ENCODE measurements around the gene UQCC3. TPM values are rescaled to one million over a fixed set of nuclear protein-coding genes. Genes with fewer than 3 reads are reported as not detected.

Gene UQCC3
- total RNA-seq, 2 donors from 2014 or later = 9.2 to 11.1 TPM

DNA sequence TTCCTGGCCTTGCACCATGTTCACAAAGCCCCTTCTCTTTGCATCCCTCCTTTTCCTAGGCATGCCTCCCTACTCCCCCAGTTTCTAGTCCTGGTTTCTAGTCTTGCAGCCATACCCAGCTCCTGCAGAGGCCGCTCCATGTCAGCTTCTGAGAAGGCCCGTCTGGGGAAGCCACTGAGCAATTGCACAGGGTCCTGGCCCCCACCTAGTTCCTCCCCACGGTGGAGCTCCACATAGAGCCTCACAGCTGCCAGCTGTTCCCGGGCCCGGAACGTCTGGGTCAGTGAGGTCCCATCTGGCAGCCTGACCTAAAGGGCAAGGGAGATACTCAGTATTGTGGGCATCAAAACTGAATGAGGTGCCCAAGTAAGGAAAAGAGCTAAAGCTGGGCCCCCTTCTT is 5.2 kb downstream of the UQCC3 start:
- no peaks in the 10 kb centered on the region for H3K9me3 ChIP-seq (ENCODE audit: control insufficient read depth, low read length)
- Mint-ChIP-seq H3K4me3 (peak overlapping the region; percentile 84), H3K9me3 (no peaks in the 10 kb centered on the region), H3K4me1 (peaks cover 19% of the 10 kb centered on the region), H3K27ac (peak overlapping the region; percentile 0), H3K36me3 (ENCODE audit: low read depth) (peaks cover 37% of the 10 kb centered on the region), H3K27me3 (ENCODE audit: insufficient read depth) (no peaks in the 10 kb centered on the region)
- no peak overlapping the region for H3K27ac ChIP-seq (ENCODE audit: low read depth, low read length)
- no peak overlapping the region for H3K9ac ChIP-seq (ENCODE audit: extremely low read depth, low read length, poor library complexity, severe bottlenecking)
- no peaks in the 10 kb centered on the region for H3K27me3 ChIP-seq (ENCODE audit: control insufficient read depth, insufficient read depth, low read length, poor library complexity, severe bottlenecking)
- WGBS, 2 experiments (ENCODE audit: insufficient coverage in 1 of 2, insufficient read length in 1 of 2) = 90 to 92% methylated on average over 5 to 6 of the region's 6 CpGs
- H3K36me3 ChIP-seq (ENCODE audit: control insufficient read depth, insufficient read depth, low read length) = peaks cover 42% of the 10 kb centered on the region
- H3K4me3 ChIP-seq (ENCODE audit: low read length) = no peak overlapping the region
- DNase-seq = peak; percentile 53
- peaks cover 7% of the 10 kb centered on the region for H3K4me1 ChIP-seq (ENCODE audit: control insufficient read depth, insufficient read depth, low read length)
- TF ChIP-seq, protein P1, sequence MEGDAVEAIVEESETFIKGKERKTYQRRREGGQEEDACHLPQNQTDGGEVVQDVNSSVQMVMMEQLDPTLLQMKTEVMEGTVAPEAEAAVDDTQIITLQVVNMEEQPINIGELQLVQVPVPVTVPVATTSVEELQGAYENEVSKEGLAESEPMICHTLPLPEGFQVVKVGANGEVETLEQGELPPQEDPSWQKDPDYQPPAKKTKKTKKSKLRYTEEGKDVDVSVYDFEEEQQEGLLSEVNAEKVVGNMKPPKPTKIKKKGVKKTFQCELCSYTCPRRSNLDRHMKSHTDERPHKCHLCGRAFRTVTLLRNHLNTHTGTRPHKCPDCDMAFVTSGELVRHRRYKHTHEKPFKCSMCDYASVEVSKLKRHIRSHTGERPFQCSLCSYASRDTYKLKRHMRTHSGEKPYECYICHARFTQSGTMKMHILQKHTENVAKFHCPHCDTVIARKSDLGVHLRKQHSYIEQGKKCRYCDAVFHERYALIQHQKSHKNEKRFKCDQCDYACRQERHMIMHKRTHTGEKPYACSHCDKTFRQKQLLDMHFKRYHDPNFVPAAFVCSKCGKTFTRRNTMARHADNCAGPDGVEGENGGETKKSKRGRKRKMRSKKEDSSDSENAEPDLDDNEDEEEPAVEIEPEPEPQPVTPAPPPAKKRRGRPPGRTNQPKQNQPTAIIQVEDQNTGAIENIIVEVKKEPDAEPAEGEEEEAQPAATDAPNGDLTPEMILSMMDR (conservative IDR thresholded peaks at IDR 0.05) = peak; percentile 29

GRCh38 chr11:62677156-62677555 is 5.7 kb downstream of the UQCC3 start:
- no peaks in the 10 kb centered on the region for H3K27me3 Mint-ChIP-seq (ENCODE audit: insufficient read depth)
- H3K27ac Mint-ChIP-seq = peak overlapping the region; percentile 0
- no peak for DNase-seq
- Histone ChIP-seq H3K9me3 (ENCODE audit: control insufficient read depth, low read length) (no peaks in the 10 kb centered on the region), H3K27me3 (ENCODE audit: control insufficient read depth, insufficient read depth, low read length, poor library complexity, severe bottlenecking) (no peaks in the 10 kb centered on the region), H3K27ac (ENCODE audit: low read depth, low read length) (no peak overlapping the region), H3K36me3 (ENCODE audit: control insufficient read depth, insufficient read depth, low read length) (peaks cover 42% of the 10 kb centered on the region), H3K4me1 (ENCODE audit: control insufficient read depth, insufficient read depth, low read length) (peaks cover 7% of the 10 kb centered on the region), H3K9ac (ENCODE audit: extremely low read depth, low read length, poor library complexity, severe bottlenecking) (no peak overlapping the region), H3K4me3 (ENCODE audit: low read length) (no peak overlapping the region)
- peaks cover 19% of the 10 kb centered on the region for H3K4me1 Mint-ChIP-seq
- H3K36me3 Mint-ChIP-seq (ENCODE audit: low read depth) = peaks cover 37% of the 10 kb centered on the region
- WGBS, 2 experiments (ENCODE audit: insufficient coverage in 1 of 2, insufficient read length in 1 of 2) = 89 to 93% methylated on average over 4 to 6 of the region's 6 CpGs
- H3K9me3 Mint-ChIP-seq = no peaks in the 10 kb centered on the region
- peak overlapping the region; percentile 84 for H3K4me3 Mint-ChIP-seq
- TF ChIP-seq, protein P1 (conservative IDR thresholded peaks at IDR 0.05) = no peak

- Histone ChIP-seq H3K9ac (ENCODE audit: extremely low read depth, low read length, poor library complexity, severe bottlenecking) (no peak overlapping the region), H3K4me1 (ENCODE audit: control insufficient read depth, insufficient read depth, low read length) (peaks cover 7% of the 10 kb centered on the region), H3K27ac (ENCODE audit: low read depth, low read length) (no peak overlapping the region), H3K9me3 (ENCODE audit: control insufficient read depth, low read length) (no peaks in the 10 kb centered on the region), H3K27me3 (ENCODE audit: control insufficient read depth, insufficient read depth, low read length, poor library complexity, severe bottlenecking) (no peaks in the 10 kb centered on the region), H3K4me3 (ENCODE audit: low read length) (peak overlapping the region; percentile 94), H3K36me3 (ENCODE audit: control insufficient read depth, insufficient read depth, low read length) (peaks cover 40% of the 10 kb centered on the region)
- Mint-ChIP-seq H3K27ac (peak overlapping the region; percentile 79), H3K27me3 (ENCODE audit: insufficient read depth) (no peaks in the 10 kb centered on the region), H3K36me3 (ENCODE audit: low read depth) (peaks cover 37% of the 10 kb centered on the region), H3K4me1 (peaks cover 19% of the 10 kb centered on the region), H3K9me3 (no peaks in the 10 kb centered on the region), H3K4me3 (peak overlapping the region; percentile 84)
- WGBS, 2 experiments (ENCODE audit: insufficient coverage in 1 of 2, insufficient read length in 1 of 2) = 90 to 92% methylated on average over 15 of the region's 15 CpGs
- TF ChIP-seq, protein P1 (conservative IDR thresholded peaks at IDR 0.05) = no peak
- DNase-seq = no peak
Observed at GRCh38 chr11:62677714-62678113, 6.2 kb downstream of the UQCC3 start.

Data from endodermal cell (in vitro differentiated cells).